H1 (cell line): Measurements from ENCODE around the gene KCNH5. TPM values are rescaled to one million over a fixed set of nuclear protein-coding genes. Genes with fewer than 3 reads are reported as not detected.

Experiments used
- CTCF ChIA-PET: fragments of 300-600 bp; sonication (Branson Sonifier 250); formaldehyde crosslinking; loops from one replicate; lab custom pipeline; 2021; ENCODE audit not compliant: partially characterized antibody; lab: Charles Lee
- POLR2A ChIA-PET: fragments of 300-600 bp; sonication (Branson Sonifier 250); formaldehyde crosslinking; loops from one replicate; lab custom pipeline; 2021; ENCODE audit warnings: inconsistent platforms; ENCODE audit not compliant: partially characterized antibody; lab: Charles Lee
- DNase-seq, 2 experiments: peaks; one replicate each; pipeline versions ENCODE4 v3.0.0 to v3.0.0-alpha.2; 2010 to 2022; ENCODE audit warnings: low spot score in 2 of 2, low read depth in 1 of 2, mixed read lengths in 1 of 2
- FAIRE-seq: peaks from 2 replicates; lab custom pipeline; 2011; peaks lifted over from hg19 to GRCh38; lab: Jason Lieb, UNC
- H2AFZ ChIP-seq: 2 replicates; pipeline ENCODE4 v1.8.1; 2012; ENCODE audit warnings: low read length, inconsistent platforms
- H2AK5ac ChIP-seq: 2 replicates; pipeline ENCODE4 v1.6.1; 2013; ENCODE audit warnings: low read depth, low read length
- H2BK120ac ChIP-seq: replicated peaks from 2 replicates; pipeline ENCODE3; 2013; ENCODE audit warnings: low read depth, low read length, inconsistent platforms
- H2BK12ac ChIP-seq: 2 replicates; pipeline ENCODE4 v1.6.1; 2013; ENCODE audit warnings: low read depth, low read length
- H2BK15ac ChIP-seq: 2 replicates; pipeline ENCODE4 v1.6.1; 2013; ENCODE audit warnings: low read length
- H2BK20ac ChIP-seq: 2 replicates; pipeline ENCODE4 v1.6.1; 2013; ENCODE audit warnings: low read length
- H2BK5ac ChIP-seq: 2 replicates; pipeline ENCODE4 v1.6.1; 2013; ENCODE audit warnings: low read depth, low read length
- H3K14ac ChIP-seq: 2 replicates; pipeline ENCODE4 v1.6.1; 2013; ENCODE audit warnings: inconsistent platforms; ENCODE audit not compliant: insufficient read length
- H3K18ac ChIP-seq: 2 replicates; pipeline ENCODE4 v1.6.1; 2013; ENCODE audit warnings: low read length; ENCODE audit errors: extremely low read depth
- H3K23ac ChIP-seq: 2 replicates; pipeline ENCODE4 v1.6.1; 2013; ENCODE audit warnings: inconsistent platforms; ENCODE audit not compliant: insufficient read length
- H3K23me2 ChIP-seq: 2 replicates; pipeline ENCODE4 v1.6.1; 2013; ENCODE audit warnings: low read depth, low read length
- H3K27ac ChIP-seq: 2 replicates; pipeline ENCODE4 v1.6.1; 2011; ENCODE audit warnings: low read depth, low read length, inconsistent platforms
- H3K27me3 ChIP-seq, 4 experiments: replicated peaks in 1 of 4; 1 replicate in 1 of 4; 2 replicates in 3 of 4; pipeline versions ENCODE4 v1.6.1 to v1.8.1; 2011 to 2013; ENCODE audit warnings: low read length in 3 of 4, mild to moderate bottlenecking in 3 of 4, inconsistent platforms in 2 of 4, mixed read lengths in 2 of 4, moderate library complexity in 1 of 4; ENCODE audit not compliant: control insufficient read depth in 3 of 4, insufficient read depth in 3 of 4; ENCODE audit errors: extremely low read depth in 1 of 4
- H3K36me3 ChIP-seq, 4 experiments: 2 replicates each; pipeline versions ENCODE4 v1.6.1 to v1.8.1; 2011 to 2013; ENCODE audit warnings: mild to moderate bottlenecking in 4 of 4, low read length in 3 of 4, moderate library complexity in 2 of 4, control low read depth in 1 of 4, inconsistent platforms in 1 of 4; ENCODE audit not compliant: insufficient read depth in 4 of 4, control insufficient read depth in 2 of 4
- H3K4ac ChIP-seq: replicated peaks from 2 replicates; pipeline ENCODE3; 2013; ENCODE audit warnings: low read length, low read depth, mixed read lengths, inconsistent platforms; ENCODE audit not compliant: insufficient read length
- H3K4me1 ChIP-seq, 4 experiments: replicated peaks in 1 of 4; 1 replicate in 1 of 4; 2 replicates in 3 of 4; pipeline versions ENCODE4 v1.6.1 to v1.8.1; 2011 to 2013; ENCODE audit warnings: low read length in 3 of 4, inconsistent platforms in 2 of 4, mixed read lengths in 1 of 4; ENCODE audit not compliant: insufficient read depth in 4 of 4, control insufficient read depth in 3 of 4
- H3K4me2 ChIP-seq, 2 experiments: 2 replicates each; pipeline versions ENCODE4 v1.6.1 to v1.8.1; 2011 to 2013; ENCODE audit warnings: low read depth in 2 of 2, low read length in 2 of 2, control low read depth in 1 of 2, inconsistent platforms in 1 of 2, mild to moderate bottlenecking in 1 of 2; ENCODE audit not compliant: insufficient read depth in 1 of 2
- H3K4me3 ChIP-seq, 4 experiments: fragments of 200-600, 300-600 bp in 1 of 4; sonication (generic), shearing (Covaris generic), sonication (Bioruptor Twin) in 1 of 4; 2 replicates each; pipeline versions ENCODE4 v1.5.1 to v1.8.1; 2011 to 2016; ENCODE audit warnings: low read length in 4 of 4, low read depth in 3 of 4, control low read depth in 2 of 4, inconsistent platforms in 2 of 4, mild to moderate bottlenecking in 2 of 4, mixed read lengths in 1 of 4, moderate library complexity in 1 of 4; ENCODE audit not compliant: insufficient read depth in 2 of 4; ENCODE audit errors: extremely low read depth in 1 of 4
- H3K56ac ChIP-seq: replicated peaks from 2 replicates; pipeline ENCODE3; 2013; ENCODE audit warnings: low read depth, mild to moderate bottlenecking, mixed read lengths, low read length, inconsistent platforms; ENCODE audit not compliant: insufficient read length
- H3K79me1 ChIP-seq: 2 replicates; pipeline ENCODE4 v1.6.1; 2013; ENCODE audit warnings: low read depth, low read length, control low read depth
- H3K79me2 ChIP-seq, 2 experiments: 2 replicates each; pipeline versions ENCODE4 v1.6.1 to v1.8.1; 2012 to 2013; ENCODE audit warnings: low read length in 2 of 2, mild to moderate bottlenecking in 2 of 2, inconsistent platforms in 1 of 2; ENCODE audit not compliant: insufficient read depth in 2 of 2, control insufficient read depth in 1 of 2
- H3K9ac ChIP-seq, 4 experiments: replicated peaks in 1 of 4; 1 replicate in 1 of 4; 2 replicates in 3 of 4; pipeline versions ENCODE4 v1.6.1 to v1.8.1; 2011 to 2013; ENCODE audit warnings: low read depth in 3 of 4, low read length in 3 of 4, control low read depth in 2 of 4, mild to moderate bottlenecking in 2 of 4, moderate library complexity in 2 of 4, inconsistent platforms in 1 of 4; ENCODE audit errors: extremely low read depth in 1 of 4
- H3K9me3 ChIP-seq, 2 experiments: 2 replicates each; pipeline versions ENCODE4 v1.6.1 to v1.8.1; 2012 to 2013; ENCODE audit warnings: mild to moderate bottlenecking in 2 of 2, moderate library complexity in 2 of 2, control low read depth in 1 of 2, inconsistent platforms in 1 of 2, low read depth in 1 of 2, low read length in 1 of 2, mixed read lengths in 1 of 2; ENCODE audit not compliant: insufficient read depth in 2 of 2
- H4K20me1 ChIP-seq, 2 experiments: replicated peaks in 1 of 2; 2 replicates each; pipeline versions ENCODE3 to v1.8.1; 2011 to 2013; ENCODE audit warnings: inconsistent platforms in 2 of 2, low read length in 2 of 2, mild to moderate bottlenecking in 1 of 2; ENCODE audit not compliant: insufficient read depth in 2 of 2, control insufficient read depth in 1 of 2
- H4K5ac ChIP-seq: 2 replicates; pipeline ENCODE4 v1.6.1; 2013; ENCODE audit warnings: low read length, low read depth, mixed read lengths, inconsistent platforms; ENCODE audit not compliant: insufficient read length
- H4K8ac ChIP-seq: 2 replicates; pipeline ENCODE4 v1.8.0; 2013; ENCODE audit warnings: mild to moderate bottlenecking, moderate library complexity, low read length, inconsistent platforms; ENCODE audit not compliant: insufficient read depth; ENCODE audit errors: extremely low read depth
- H4K91ac ChIP-seq: replicated peaks from 2 replicates; pipeline ENCODE3; 2013; ENCODE audit warnings: low read length, mixed read lengths, inconsistent platforms; ENCODE audit not compliant: insufficient read length
- ASH2L ChIP-seq: fragments of 200-600, 300-600 bp; sonication (generic); IDR thresholded peaks from one replicate; pipeline ENCODE4 v1.7.1; 2017; ENCODE audit warnings: low read length
- GABPA ChIP-seq: IDR thresholded peaks from 2 replicates; pipeline ENCODE4 v1.6.1; 2011; ENCODE audit warnings: mild to moderate bottlenecking, low read length, moderate library complexity, borderline replicate concordance; ENCODE audit not compliant: insufficient read depth
- HDAC2 ChIP-seq, 2 experiments: fragments of 300-600 bp in 1 of 2; sonication (generic) in 1 of 2; IDR thresholded peaks; 2 replicates each; pipeline ENCODE4 v1.6.1; 2011 to 2012; ENCODE audit warnings: low read depth in 2 of 2, low read length in 2 of 2, mild to moderate bottlenecking in 2 of 2, moderate library complexity in 2 of 2, borderline replicate concordance in 1 of 2, inconsistent platforms in 1 of 2
- RFX5 ChIP-seq: IDR thresholded peaks from 2 replicates; pipeline ENCODE4 v1.6.1; 2011; ENCODE audit warnings: low read depth, low read length, improper control_type of control experiment, borderline replicate concordance
- RXRA ChIP-seq: IDR thresholded peaks from 2 replicates; pipeline ENCODE4 v1.6.1; 2011; ENCODE audit warnings: low read depth, mild to moderate bottlenecking, low read length, moderate library complexity; ENCODE audit not compliant: insufficient read depth
- SAP30 ChIP-seq: fragments of 300-600 bp; sonication (generic); IDR thresholded peaks from 2 replicates; pipeline ENCODE4 v1.7.1; 2012; ENCODE audit warnings: low read length, moderate library complexity, mild to moderate bottlenecking, inconsistent platforms; ENCODE audit not compliant: insufficient read depth, insufficient replicate concordance
- SIN3A ChIP-seq, 2 experiments: IDR thresholded peaks in 1 of 2; conservative IDR thresholded peaks in 1 of 2; 2 replicates each; pipeline ENCODE4 v1.6.1; 2011 to 2012; ENCODE audit warnings: low read length in 2 of 2, improper control_type of control experiment in 1 of 2, low read depth in 1 of 2, mild to moderate bottlenecking in 1 of 2
- SRF ChIP-seq: IDR thresholded peaks from 2 replicates; pipeline ENCODE4 v1.6.1; 2011; ENCODE audit warnings: mild to moderate bottlenecking, low read depth, low read length, moderate library complexity
- SUZ12 ChIP-seq: fragments of 200-600 bp; sonication (generic); IDR thresholded peaks from 2 replicates; pipeline ENCODE4 v1.6.1; 2012; ENCODE audit warnings: mild to moderate bottlenecking, inconsistent platforms, low read length, moderate library complexity, mixed read lengths
- TCF12 ChIP-seq: IDR thresholded peaks from 2 replicates; pipeline ENCODE4 v1.6.1; 2011; ENCODE audit warnings: low read depth, mild to moderate bottlenecking, low read length
- polyA plus RNA-seq, 7 experiments: library from polyadenylated mRNA; depleted of rRNA in 3 of 7; stranded (reverse) in 5 of 7; unstranded in 2 of 7; fragments of >200 nt in 5 of 7; fragments of 200-250 nt in 2 of 7; gene quantifications; 1 replicate in 5 of 7; 2 replicates in 1 of 7; 4 replicates in 1 of 7; pipeline versions ENCODE4 v1.2.1 to v1.2.3, GENCODE V29; 2011 to 2013; ENCODE audit warnings: missing spikeins in 2 of 7, mixed read lengths in 2 of 7
- total RNA-seq: library from RNA; stranded (reverse); fragmentation: NEBNext Ultra II Directional; extraction: Animal tissue kit (Norgen Biotek cat#: 25700); gene quantifications from 2 replicates; pipeline ENCODE4 v1.2.1, GENCODE V29; 2021
- TF ChIP-seq, protein P1 (sequence below): IDR thresholded peaks from 2 replicates; pipeline ENCODE4 v1.6.1; 2012; ENCODE audit warnings: low read length, inconsistent platforms
- TF ChIP-seq, protein P2 (sequence below): IDR thresholded peaks from 2 replicates; pipeline ENCODE4 v1.6.1; 2011; ENCODE audit warnings: low read depth, mild to moderate bottlenecking, low read length; ENCODE audit not compliant: insufficient read depth

The KCNH5 gene
- total and polyA plus RNA-seq, 2 of the 8 experiments (the other 6 are each of a cell fraction or from before 2014, with no cell fraction given), result 0.24 to 0.50 TPM

DNA sequence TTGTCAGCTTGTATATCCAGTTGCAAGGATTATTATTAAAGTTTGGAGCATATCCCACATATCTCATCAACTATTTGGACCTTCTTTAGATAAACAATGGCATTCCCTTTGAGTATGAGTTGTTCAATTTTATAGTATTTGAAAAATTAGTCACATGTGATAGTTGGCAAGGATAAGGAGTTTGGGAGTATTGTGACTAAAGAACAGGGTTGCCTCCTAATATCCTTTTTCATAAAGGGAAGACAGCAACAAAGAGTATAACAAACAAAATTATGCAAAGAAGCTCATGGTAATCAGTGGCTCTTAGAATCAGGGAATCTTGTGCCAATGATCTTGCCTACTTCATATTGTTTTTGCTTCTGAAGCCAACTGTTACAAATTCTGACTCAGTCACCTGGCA lies 31.2 kb upstream of the KCNH5 start:
- Histone ChIP-seq H3K9me3 (no peaks in the 10 kb centered on the region), H3K9ac (no peak overlapping the region)
- DNase-seq, result no peak
- no peak for TF ChIP-seq SAP30
- no peak for TF ChIP-seq HDAC2 (IDR thresholded peaks at IDR 0.05; ENCODE audit: borderline replicate concordance in 1 of 2, low read depth in 2 of 2, low read length in 2 of 2)
- no peak for TF ChIP-seq TCF12
- TF ChIP-seq, protein P1, sequence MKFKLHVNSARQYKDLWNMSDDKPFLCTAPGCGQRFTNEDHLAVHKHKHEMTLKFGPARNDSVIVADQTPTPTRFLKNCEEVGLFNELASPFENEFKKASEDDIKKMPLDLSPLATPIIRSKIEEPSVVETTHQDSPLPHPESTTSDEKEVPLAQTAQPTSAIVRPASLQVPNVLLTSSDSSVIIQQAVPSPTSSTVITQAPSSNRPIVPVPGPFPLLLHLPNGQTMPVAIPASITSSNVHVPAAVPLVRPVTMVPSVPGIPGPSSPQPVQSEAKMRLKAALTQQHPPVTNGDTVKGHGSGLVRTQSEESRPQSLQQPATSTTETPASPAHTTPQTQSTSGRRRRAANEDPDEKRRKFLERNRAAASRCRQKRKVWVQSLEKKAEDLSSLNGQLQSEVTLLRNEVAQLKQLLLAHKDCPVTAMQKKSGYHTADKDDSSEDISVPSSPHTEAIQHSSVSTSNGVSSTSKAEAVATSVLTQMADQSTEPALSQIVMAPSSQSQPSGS, result no peak
- no peak for TF ChIP-seq ASH2L
- no peak for TF ChIP-seq SRF
- TF ChIP-seq, protein P2, sequence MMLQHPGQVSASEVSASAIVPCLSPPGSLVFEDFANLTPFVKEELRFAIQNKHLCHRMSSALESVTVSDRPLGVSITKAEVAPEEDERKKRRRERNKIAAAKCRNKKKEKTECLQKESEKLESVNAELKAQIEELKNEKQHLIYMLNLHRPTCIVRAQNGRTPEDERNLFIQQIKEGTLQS, result no peak
- TF ChIP-seq SUZ12, result no peak
- TF ChIP-seq RFX5, result no peak
- TF ChIP-seq SIN3A (conservative IDR thresholded peaks at IDR 0.05 in 1 of 2, IDR thresholded peaks at IDR 0.05 in 1 of 2; ENCODE audit: low read depth in 1 of 2, low read length in 2 of 2), result no peak
- no peak for TF ChIP-seq GABPA
- TF ChIP-seq RXRA, result no peak

More for the DNA sequence above, 31.2 kb upstream of the KCNH5 start:
- Histone ChIP-seq H3K36me3 (no peaks in the 10 kb centered on the region), H2AK5ac (no peak overlapping the region), H4K20me1 (no peaks in the 10 kb centered on the region), H2BK12ac (no peak overlapping the region), H3K27ac (no peak overlapping the region), H3K79me1 (no peaks in the 10 kb centered on the region), H4K5ac (no peak overlapping the region), H3K18ac (no peak overlapping the region), H3K23me2 (no peaks in the 10 kb centered on the region), H3K27me3 (no peaks in the 10 kb centered on the region), H2BK20ac (no peak overlapping the region), H3K4me3 (no peak overlapping the region), H3K4me2 (no peak overlapping the region), H3K79me2 (no peaks in the 10 kb centered on the region), H4K91ac (no peak overlapping the region), H2AFZ (no peak overlapping the region), H3K56ac (no peak overlapping the region), H2BK120ac (no peak overlapping the region), H4K8ac (no peak overlapping the region), H3K4ac (no peak overlapping the region), H3K4me1 (no peaks in the 10 kb centered on the region), H2BK15ac (no peak overlapping the region), H2BK5ac (no peak overlapping the region), H3K23ac (no peak overlapping the region), H3K14ac (no peak overlapping the region)
- POLR2A ChIA-PET, result no interaction called here
- CTCF ChIA-PET, result interaction anchor here (1.1 kb wide), 1 partner anchor 8 kb away, joined by 3 read pairs; no protein-coding TSS in a partner anchor
- FAIRE-seq, result no peak
